GM12875 (cell line): Measurements from ENCODE around the gene MLH3.
"Not testable (repeated sequence)": the region's sequence is repeated elsewhere in the genome, so short reads cannot be mapped to it uniquely, and the experiment has no call there.

Experiments
- H3K4me3 ChIP-seq: one replicate; pipeline ENCODE4 v1.5.1; 2011; ENCODE audit warnings: low read depth, low read length, control low read depth
- TF ChIP-seq, protein P1 (sequence below): IDR thresholded peaks from 2 replicates; pipeline ENCODE4 v1.5.1; 2011; ENCODE audit warnings: low read depth, mild to moderate bottlenecking, control low read depth, inconsistent platforms, low read length, moderate library complexity, borderline replicate concordance; ENCODE audit not compliant: insufficient read depth

The MLH3 gene

DNA sequence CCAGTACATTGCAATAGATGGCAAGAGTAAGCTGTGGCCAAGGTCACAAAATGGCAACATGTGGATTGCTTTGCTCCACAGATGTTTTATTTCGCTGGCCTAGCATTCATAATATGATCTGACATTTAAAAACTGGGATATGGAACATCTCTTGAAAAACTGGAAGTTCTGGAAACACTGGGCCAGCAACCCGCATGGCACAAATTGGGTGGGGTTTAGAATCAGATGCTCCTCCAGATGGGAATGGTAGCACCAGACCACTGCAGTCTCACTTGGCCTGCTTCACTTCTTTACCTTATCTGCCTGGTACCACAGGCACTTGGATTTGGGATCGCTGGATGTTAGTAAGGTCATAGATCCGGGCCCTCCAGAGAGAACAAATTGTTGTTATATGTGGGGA is 28.3 kb upstream of the MLH3 start:
- TF ChIP-seq, protein P1, sequence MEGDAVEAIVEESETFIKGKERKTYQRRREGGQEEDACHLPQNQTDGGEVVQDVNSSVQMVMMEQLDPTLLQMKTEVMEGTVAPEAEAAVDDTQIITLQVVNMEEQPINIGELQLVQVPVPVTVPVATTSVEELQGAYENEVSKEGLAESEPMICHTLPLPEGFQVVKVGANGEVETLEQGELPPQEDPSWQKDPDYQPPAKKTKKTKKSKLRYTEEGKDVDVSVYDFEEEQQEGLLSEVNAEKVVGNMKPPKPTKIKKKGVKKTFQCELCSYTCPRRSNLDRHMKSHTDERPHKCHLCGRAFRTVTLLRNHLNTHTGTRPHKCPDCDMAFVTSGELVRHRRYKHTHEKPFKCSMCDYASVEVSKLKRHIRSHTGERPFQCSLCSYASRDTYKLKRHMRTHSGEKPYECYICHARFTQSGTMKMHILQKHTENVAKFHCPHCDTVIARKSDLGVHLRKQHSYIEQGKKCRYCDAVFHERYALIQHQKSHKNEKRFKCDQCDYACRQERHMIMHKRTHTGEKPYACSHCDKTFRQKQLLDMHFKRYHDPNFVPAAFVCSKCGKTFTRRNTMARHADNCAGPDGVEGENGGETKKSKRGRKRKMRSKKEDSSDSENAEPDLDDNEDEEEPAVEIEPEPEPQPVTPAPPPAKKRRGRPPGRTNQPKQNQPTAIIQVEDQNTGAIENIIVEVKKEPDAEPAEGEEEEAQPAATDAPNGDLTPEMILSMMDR: no peak
- no peak overlapping the region for H3K4me3 ChIP-seq

DNA sequence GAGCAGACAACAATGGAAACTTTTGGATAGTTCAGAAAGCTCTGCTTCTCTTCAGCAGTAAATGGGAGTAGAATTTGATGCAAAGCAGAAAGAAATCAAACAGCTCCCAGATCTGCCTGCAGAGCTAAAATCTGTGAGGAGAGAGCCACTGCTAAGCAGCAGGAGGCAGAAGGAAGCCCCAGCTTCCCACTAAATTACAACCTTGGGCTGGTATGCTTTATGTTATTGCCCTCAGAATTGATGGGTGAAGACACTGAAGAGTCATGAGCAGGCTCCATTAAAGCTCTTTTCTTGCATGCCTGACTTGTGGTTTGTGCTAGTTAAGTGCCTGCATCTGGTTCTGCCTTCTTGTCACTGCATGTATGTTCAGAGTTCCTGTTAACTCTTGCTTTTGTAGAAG is 26.5 kb upstream of the MLH3 start:
- TF ChIP-seq, protein P1: no peak
- H3K4me3 ChIP-seq: no peak overlapping the region

DNA sequence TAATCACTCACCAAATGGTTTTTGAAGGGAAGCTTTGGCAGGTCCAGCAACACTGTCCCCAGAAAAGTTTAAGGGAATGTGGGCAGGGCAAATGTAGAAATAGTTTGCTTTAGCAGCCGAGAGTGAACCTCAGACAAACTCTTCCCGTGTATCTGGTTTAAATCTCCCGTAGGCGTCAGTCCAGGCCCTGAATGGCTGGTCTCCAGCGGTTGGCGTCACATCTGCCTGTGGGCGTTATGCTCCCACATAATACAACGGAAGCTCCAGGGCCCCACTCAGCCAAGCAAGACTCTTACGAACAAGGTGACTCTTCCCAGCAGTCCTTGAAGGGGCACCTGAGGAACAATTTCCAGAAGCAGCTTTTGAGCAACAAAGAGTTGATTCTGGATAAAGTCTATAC is 19.1 kb upstream of the MLH3 start:
- TF ChIP-seq, protein P1: no peak
- no peak overlapping the region for H3K4me3 ChIP-seq

DNA sequence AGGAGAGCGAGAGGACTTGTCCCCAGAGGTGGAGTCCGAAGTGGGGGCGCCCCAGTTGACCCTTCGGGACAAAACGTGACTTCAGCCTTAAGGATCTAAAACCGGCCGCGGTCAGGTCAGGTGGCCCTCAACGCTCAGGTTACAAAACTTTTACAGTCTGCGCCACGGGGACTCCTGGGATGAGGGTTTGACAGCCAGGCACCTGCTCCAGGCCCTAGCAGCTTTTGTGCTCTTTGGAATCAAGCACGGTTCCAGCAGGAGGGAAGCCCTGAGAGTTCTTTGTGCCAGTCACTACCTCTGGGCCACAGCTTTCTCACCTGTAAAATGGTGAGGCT is 18.5 kb upstream of the MLH3 start:
- H3K4me3 ChIP-seq: peak overlapping the region; percentile 69
- TF ChIP-seq, protein P1: no peak

DNA sequence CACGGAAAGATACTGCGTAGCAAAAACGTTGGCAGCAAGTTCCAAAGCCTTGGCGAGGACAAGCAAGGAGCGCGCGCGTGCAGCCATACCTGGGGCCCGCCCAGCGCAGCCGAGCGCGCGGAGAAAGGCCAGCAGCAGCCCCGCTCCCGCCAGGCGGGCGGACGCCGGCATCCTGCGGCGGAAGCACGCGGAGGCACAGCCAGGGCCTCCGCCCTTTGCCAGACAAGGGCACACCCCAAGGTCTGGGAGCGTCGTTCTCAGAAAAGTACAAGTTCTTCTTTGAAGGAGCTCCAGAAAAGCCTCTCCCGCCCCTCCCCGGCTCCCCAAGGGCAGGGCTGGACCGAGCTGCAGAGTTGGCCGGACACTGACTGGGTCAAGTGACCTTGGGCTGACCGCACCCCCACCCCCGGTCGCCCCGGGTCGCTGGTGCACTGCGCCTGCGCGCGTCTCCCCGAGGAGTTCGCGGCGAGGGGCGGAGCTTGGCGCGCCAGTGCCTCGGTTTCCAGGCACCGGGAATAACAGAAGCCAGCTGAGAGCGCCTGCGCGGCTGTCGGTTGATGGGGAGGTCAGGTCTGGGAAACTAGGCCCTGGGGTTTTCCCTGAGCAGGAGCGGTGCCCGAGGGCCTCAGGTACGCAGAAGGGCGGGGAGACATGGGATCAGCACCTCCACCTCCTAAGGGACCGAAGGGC is 18.0 kb upstream of the MLH3 start, which contains the start of gene ZC2HC1C:
Gene ZC2HC1C, plus strand, starts transcription at position 521 of the 690 bp plus-strand sequence. CDS start 933 bp downstream, outside the sequence.
- H3K4me3 ChIP-seq: peak within 1 kb of the TSS; percentile 69
- TF ChIP-seq, protein P1: no peak

DNA sequence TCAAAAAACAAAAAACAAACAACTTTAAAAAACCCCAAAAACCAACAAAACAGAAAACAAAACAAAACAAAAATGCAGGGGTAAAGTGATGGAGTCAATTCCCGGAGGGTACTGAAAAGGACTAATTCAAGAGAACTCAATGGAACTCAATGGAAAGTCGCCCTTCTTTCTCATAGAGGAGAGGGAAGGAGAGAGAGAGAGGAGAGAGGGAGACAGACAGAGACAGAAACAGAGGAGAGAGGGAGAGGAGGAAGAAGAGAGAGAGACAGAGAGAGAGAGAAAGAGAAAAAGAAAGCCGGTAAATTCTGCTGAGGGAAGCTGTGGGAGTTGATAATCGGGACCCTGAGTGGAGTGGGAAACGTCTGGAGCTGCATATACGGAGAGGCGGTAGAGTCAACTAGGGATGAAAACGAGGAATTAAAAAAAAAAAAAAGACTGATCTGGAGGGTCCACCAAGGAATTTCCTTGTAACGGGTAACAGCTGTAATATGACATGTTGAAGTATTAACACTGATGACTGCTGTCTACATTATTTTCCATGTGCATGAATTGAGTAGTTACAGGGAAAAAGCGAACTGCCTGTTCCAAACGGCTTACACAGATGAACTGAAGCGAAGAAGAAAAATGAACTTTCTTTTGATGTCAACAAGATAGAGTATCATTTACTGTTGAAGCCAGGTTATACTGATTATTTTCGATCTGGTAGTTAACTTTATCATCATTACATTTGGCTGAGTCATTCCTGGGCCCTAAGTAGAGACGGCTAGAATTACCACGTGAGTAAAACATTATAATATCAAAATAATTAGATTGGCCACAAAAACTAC is 17.2 kb upstream of the MLH3 start:
- TF ChIP-seq, protein P1: no peak
- peak overlapping the region; percentile 69 for H3K4me3 ChIP-seq

DNA sequence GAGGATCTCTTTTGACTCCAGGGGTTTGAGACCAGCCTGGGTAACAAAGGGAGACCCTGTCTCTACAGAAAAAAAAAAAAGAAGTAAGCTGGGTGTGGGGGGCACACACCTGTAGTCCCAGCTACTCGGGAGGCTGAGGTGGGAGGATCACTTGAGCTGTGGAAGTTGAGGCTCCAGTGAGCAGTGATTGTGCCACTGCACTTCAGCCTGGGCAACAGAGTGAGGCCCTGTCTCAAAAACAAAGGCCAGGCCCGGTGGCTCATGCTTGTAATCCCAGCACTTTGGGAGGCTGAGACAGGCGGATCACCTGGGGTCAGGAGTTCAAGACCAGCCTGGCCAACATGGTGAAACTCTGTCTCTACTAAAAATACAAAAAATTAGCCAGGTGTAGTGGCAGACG is 16.5 kb upstream of the MLH3 start:
- H3K4me3 ChIP-seq: not testable (repeated sequence)
